Uterus (tissue), 4 donors: ENCODE results near the gene ALDH1L1. TPM values are rescaled to one million over a fixed set of nuclear protein-coding genes. Genes with fewer than 3 reads are reported as not detected.
"Not testable (repeated sequence)": the region's sequence is repeated elsewhere in the genome, so short reads cannot be mapped to it uniquely, and the experiment has no call there.

Source experiments
- DNase-seq, 2 donors: peaks; one replicate each; pipeline ENCODE4 v3.0.0-alpha.2; 2019 to 2020
- H3K27ac ChIP-seq, 2 donors: fragments of 200-600 bp; sonication (generic); 1 replicate in 1 of 2; 2 replicates in 1 of 2; pipeline ENCODE4 v1.5.1; 2016 to 2018
- H3K27me3 ChIP-seq, 2 donors: fragments of 200-600 bp; sonication (generic); one replicate each; pipeline ENCODE4 v1.5.1; 2018 to 2019; ENCODE audit warnings: control low read depth in 1 of 2
- H3K36me3 ChIP-seq, 2 donors: fragments of 200-600 bp; sonication (generic); one replicate each; pipeline ENCODE4 v1.5.1; 2019; ENCODE audit warnings: control low read depth in 1 of 2
- H3K4me1 ChIP-seq, 2 donors: fragments of 200-600 bp; sonication (generic); one replicate each; pipeline ENCODE4 v1.5.1; 2018 to 2019; ENCODE audit warnings: control low read depth in 1 of 2
- H3K4me3 ChIP-seq, 2 donors: fragments of 200-600 bp; sonication (generic); 1 replicate in 1 of 2; 2 replicates in 1 of 2; pipeline ENCODE4 v1.5.1; 2018 to 2019; ENCODE audit warnings: mild to moderate bottlenecking in 1 of 2
- H3K9me3 ChIP-seq, 2 donors: fragments of 200-600 bp; sonication (generic); one replicate each; pipeline ENCODE4 v1.5.1; 2019; ENCODE audit warnings: control low read depth in 1 of 2
- POLR2A ChIP-seq, 2 donors: fragments of 450-650 bp; IDR thresholded peaks; one replicate each; pipeline ENCODE4 v1.6.1; 2016; ENCODE audit warnings: antibody characterized with exemption in 2 of 2, mild to moderate bottlenecking in 1 of 2, moderate library complexity in 1 of 2
- intact Hi-C: fragments of 100-400 bp; cut with DNase I; formaldehyde crosslinking; loops from one replicate; pipeline ENCODE4 v1.15.1; 2023; ENCODE audit warnings: low total_unique reads
- total RNA-seq, 4 donors: library from RNA; depleted of rRNA in 3 of 4; stranded (reverse); fragments of >200 nt in 3 of 4; gene quantifications; one replicate each; pipeline versions ENCODE4 v1.1.0 to v1.2.4, GENCODE V29; 2014 to 2023
- TF ChIP-seq, protein P1 (sequence below), 4 experiments: fragments of 200-600 bp in 2 of 4; fragments of 450-650 bp in 2 of 4; sonication (generic) in 2 of 4; IDR thresholded peaks; one replicate each; pipeline ENCODE4 v1.5.1; 2016 to 2019; ENCODE audit warnings: antibody characterized with exemption in 4 of 4, mild to moderate bottlenecking in 2 of 4, moderate library complexity in 1 of 4
- donor health status: DM: yes; HTN: yes; CAD: no.

Gene ALDH1L1
- total RNA-seq, 4 donors from 2014 or later, result 2.1 to 27.3 (median 8.4) TPM

DNA sequence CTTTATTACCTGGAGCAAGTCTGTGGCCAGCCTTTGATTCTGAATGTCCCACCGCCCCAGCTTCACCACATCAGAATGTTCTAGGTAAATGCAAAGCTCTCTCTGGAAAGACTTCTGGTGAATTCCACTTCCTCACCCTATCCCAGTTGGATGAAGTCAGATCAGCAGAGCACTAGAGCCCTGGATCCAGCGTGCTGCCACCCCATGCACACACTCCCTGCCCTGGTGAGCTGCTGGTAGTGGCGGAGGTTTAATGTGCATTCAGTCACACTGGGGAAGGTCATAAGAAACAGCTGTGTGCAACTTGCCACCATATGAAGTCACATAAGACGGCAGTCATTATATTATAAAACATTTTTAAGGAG, 80.1 kb downstream of the ALDH1L1 start:
- Histone ChIP-seq H3K27ac (no peak overlapping the region), H3K36me3 (no peaks in the 10 kb centered on the region), H3K27me3 (no peaks in the 10 kb centered on the region), H3K4me3 (no peak overlapping the region), H3K4me1 (no peaks in the 10 kb centered on the region), H3K9me3 (no peaks in the 10 kb centered on the region)
- no peak for DNase-seq
- intact Hi-C loops, result no loop called here
- no peak for TF ChIP-seq POLR2A (IDR thresholded peaks at IDR 0.05)
- TF ChIP-seq, protein P1, sequence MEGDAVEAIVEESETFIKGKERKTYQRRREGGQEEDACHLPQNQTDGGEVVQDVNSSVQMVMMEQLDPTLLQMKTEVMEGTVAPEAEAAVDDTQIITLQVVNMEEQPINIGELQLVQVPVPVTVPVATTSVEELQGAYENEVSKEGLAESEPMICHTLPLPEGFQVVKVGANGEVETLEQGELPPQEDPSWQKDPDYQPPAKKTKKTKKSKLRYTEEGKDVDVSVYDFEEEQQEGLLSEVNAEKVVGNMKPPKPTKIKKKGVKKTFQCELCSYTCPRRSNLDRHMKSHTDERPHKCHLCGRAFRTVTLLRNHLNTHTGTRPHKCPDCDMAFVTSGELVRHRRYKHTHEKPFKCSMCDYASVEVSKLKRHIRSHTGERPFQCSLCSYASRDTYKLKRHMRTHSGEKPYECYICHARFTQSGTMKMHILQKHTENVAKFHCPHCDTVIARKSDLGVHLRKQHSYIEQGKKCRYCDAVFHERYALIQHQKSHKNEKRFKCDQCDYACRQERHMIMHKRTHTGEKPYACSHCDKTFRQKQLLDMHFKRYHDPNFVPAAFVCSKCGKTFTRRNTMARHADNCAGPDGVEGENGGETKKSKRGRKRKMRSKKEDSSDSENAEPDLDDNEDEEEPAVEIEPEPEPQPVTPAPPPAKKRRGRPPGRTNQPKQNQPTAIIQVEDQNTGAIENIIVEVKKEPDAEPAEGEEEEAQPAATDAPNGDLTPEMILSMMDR (IDR thresholded peaks at IDR 0.05), result no peak

GRCh38 chr3:126098391-126098858, 82.0 kb downstream of the ALDH1L1 start:
- intact Hi-C loops, result no loop called here
- Histone ChIP-seq H3K27me3 (no peaks in the 10 kb centered on the region), H3K4me1 (no peaks in the 10 kb centered on the region), H3K9me3 (no peaks in the 10 kb centered on the region), H3K4me3 (no peak overlapping the region), H3K36me3 (no peaks in the 10 kb centered on the region), H3K27ac (no peak overlapping the region)
- TF ChIP-seq, protein P1 (IDR thresholded peaks at IDR 0.05), result no peak
- no peak for TF ChIP-seq POLR2A (IDR thresholded peaks at IDR 0.05)
- DNase-seq, result no peak

- Histone ChIP-seq H3K27me3 (no peaks in the 10 kb centered on the region), H3K4me3 (no peak overlapping the region), H3K27ac (no peak overlapping the region), H3K9me3 (no peaks in the 10 kb centered on the region), H3K4me1 (no peaks in the 10 kb centered on the region), H3K36me3 (no peaks in the 10 kb centered on the region)
- no peak for TF ChIP-seq POLR2A (IDR thresholded peaks at IDR 0.05)
- TF ChIP-seq, protein P1 (IDR thresholded peaks at IDR 0.05), result no peak
- intact Hi-C loops, result no loop called here
- DNase-seq, result no peak
Observed at GRCh38 chr3:126097801-126098200, 82.6 kb downstream of the ALDH1L1 start.

DNA sequence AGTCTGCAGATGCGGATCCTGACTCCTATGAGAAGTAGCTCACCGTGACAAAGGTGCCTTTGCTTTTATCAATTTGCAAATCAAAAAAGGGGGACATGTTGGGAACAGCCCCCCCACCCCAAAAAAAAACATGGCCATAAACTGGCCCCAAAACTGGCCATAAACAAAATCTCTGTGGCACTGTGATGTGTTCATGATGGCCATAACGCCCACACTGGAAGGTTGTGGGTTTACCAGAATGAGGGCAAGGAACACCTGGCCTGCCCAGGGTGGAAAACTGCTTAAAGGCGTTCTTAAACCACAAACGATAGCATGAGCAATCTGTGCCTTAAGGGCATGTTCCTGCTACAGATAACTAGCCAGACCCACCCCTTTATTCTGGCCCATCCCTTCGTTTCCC, 84.1 kb downstream of the ALDH1L1 start:
- H3K36me3 ChIP-seq, DNase-seq, intact Hi-C loops, H3K27ac ChIP-seq, H3K4me3 ChIP-seq, H3K4me1 ChIP-seq, H3K9me3 ChIP-seq, H3K27me3 ChIP-seq: not testable (repeated sequence)

GRCh38 chr3:126092128-126092527, 88.3 kb downstream of the ALDH1L1 start:
- H3K9me3 ChIP-seq, H3K4me1 ChIP-seq, H3K36me3 ChIP-seq, DNase-seq, intact Hi-C loops, H3K27ac ChIP-seq, H3K27me3 ChIP-seq, H3K4me3 ChIP-seq: not testable (repeated sequence)

DNA sequence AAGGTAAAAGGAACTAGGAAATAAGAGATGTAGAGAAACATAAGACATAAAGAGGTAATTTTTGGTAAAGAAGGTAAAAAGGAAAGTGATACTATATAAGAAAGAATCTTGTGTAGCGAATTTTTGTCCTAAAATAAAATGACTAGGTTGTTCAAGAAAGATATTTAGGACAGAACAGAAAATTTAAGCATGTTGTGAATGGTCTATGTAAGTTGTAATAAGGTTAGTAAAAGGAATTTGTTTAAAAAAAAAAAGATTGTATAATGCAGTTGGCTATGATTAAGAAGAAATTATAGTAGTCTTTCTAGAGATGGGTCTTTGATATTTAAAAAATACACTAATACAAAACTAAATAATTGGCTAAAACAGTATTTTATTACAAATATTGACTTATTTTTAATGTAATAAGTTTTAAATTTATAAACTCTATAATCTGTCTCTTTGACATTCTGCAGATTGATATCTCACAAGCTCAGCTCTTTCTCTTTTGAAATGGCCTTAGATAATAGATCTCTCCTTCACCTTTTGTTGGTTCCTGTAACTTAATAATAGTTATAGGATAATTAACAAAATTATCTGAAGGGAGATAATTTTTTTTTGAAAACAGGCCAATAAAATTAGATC, 92.7 kb downstream of the ALDH1L1 start:
- Histone ChIP-seq H3K4me3 (no peak overlapping the region), H3K4me1 (peaks cover 0 to 5% of the 10 kb centered on the region in 2 donors), H3K9me3 (no peaks in the 10 kb centered on the region), H3K27ac (no peak overlapping the region), H3K36me3 (no peaks in the 10 kb centered on the region), H3K27me3 (no peaks in the 10 kb centered on the region)
- TF ChIP-seq, protein P1 (IDR thresholded peaks at IDR 0.05), result no peak
- no peak for TF ChIP-seq POLR2A (IDR thresholded peaks at IDR 0.05)
- intact Hi-C loops, result no loop called here
- DNase-seq, result no peak
